H1 (cell line): Measurements from ENCODE around the gene GRIPAP1. TPM values are rescaled to one million over a fixed set of nuclear protein-coding genes. Genes with fewer than 3 reads are reported as not detected.

Experiments
- CEBPB ChIP-seq: IDR thresholded peaks from 2 replicates; pipeline ENCODE4 v1.6.1; 2012; ENCODE audit warnings: low read depth, low read length
- CREB1 ChIP-seq: IDR thresholded peaks from 2 replicates; pipeline ENCODE4 v1.6.1; 2012; ENCODE audit warnings: inconsistent platforms
- KDM5A ChIP-seq: fragments of 200-600 bp; IDR thresholded peaks from 2 replicates; pipeline ENCODE4 v1.7.1; 2012; ENCODE audit warnings: mild to moderate bottlenecking, low read length, inconsistent platforms, mixed read lengths
- POLR2A ChIP-seq, 2 experiments: IDR thresholded peaks; 1 replicate in 1 of 2; 2 replicates in 1 of 2; pipeline ENCODE4 v1.6.1; 2011; ENCODE audit warnings: low read depth in 2 of 2, low read length in 2 of 2, mild to moderate bottlenecking in 2 of 2; ENCODE audit errors: control extremely low read depth in 1 of 2
- USF2 ChIP-seq: IDR thresholded peaks from 2 replicates; pipeline ENCODE4 v1.6.1; 2011; ENCODE audit warnings: low read length, improper control_type of control experiment
- polyA plus RNA-seq, 7 experiments: library from polyadenylated mRNA; depleted of rRNA in 3 of 7; stranded (reverse) in 5 of 7; unstranded in 2 of 7; fragments of >200 nt in 5 of 7; fragments of 200-250 nt in 2 of 7; gene quantifications; 1 replicate in 5 of 7; 2 replicates in 1 of 7; 4 replicates in 1 of 7; pipeline versions ENCODE4 v1.2.1 to v1.2.3, GENCODE V29; 2011 to 2013; ENCODE audit warnings: missing spikeins in 2 of 7, mixed read lengths in 2 of 7
- total RNA-seq: library from RNA; stranded (reverse); fragmentation: NEBNext Ultra II Directional; extraction: Animal tissue kit (Norgen Biotek cat#: 25700); gene quantifications from 2 replicates; pipeline ENCODE4 v1.2.1, GENCODE V29; 2021

The GRIPAP1 gene
- total and polyA plus RNA-seq, 2 of the 8 experiments (the other 6 are each of a cell fraction or from before 2014, with no cell fraction given) = 21.6 to 55.9 TPM

- no peak for TF ChIP-seq CEBPB
- no peak for TF ChIP-seq KDM5A
- TF ChIP-seq POLR2A (IDR thresholded peaks at IDR 0.05; ENCODE audit: control extremely low read depth in 1 of 2, low read depth in 2 of 2, low read length in 2 of 2) = no peak
- no peak for TF ChIP-seq USF2
- TF ChIP-seq CREB1 = no peak
Measured at GRCh38 chrX:48960291-48960690, 41.8 kb downstream of the GRIPAP1 start (continued).
